ENCODE data around the gene FDXR. TPM values are rescaled to one million over a fixed set of nuclear protein-coding genes. Genes with fewer than 3 reads are reported as not detected.

Gene FDXR
- polyA plus RNA-seq (2013): 12.9 and 13.4 TPM in 2 replicates

GRCh38 chr17:74872313-74873036, at the start of gene FDXR:
TSS of gene FDXR (minus strand) at chr17:74872994. CDS start at chr17:74872944, 50 bp downstream.
- Histone ChIP-seq H3K14ac (ENCODE audit: low read length) (peak within 1 kb of the TSS; percentile 99), H2AFZ (ENCODE audit: insufficient read depth, low read length, poor library complexity) (peak within 1 kb of the TSS; percentile 99)

GRCh38 chr17:74922172-74922571, 49.4 kb upstream of the FDXR start:
- no peak overlapping the region for H3K27ac ChIP-seq (ENCODE audit: low read depth, low read length)
- H3K79me1 ChIP-seq (ENCODE audit: low read length): no peaks in the 10 kb centered on the region
- no peak overlapping the region for H2AFZ ChIP-seq (ENCODE audit: insufficient read depth, low read length, poor library complexity)
- H2AK5ac ChIP-seq (ENCODE audit: low read length): no peak overlapping the region
- H3K4me2 ChIP-seq (ENCODE audit: low read length): no peak overlapping the region
- H3K4me3 ChIP-seq (ENCODE audit: low read depth, low read length): no peak overlapping the region
- H2BK5ac ChIP-seq (ENCODE audit: low read depth, low read length, poor library complexity): no peak overlapping the region
- no peak overlapping the region for H4K12ac ChIP-seq (ENCODE audit: low read depth, low read length)
- DNase-seq: no peak
- no peak overlapping the region for H3K14ac ChIP-seq (ENCODE audit: low read length)
- H3K23ac ChIP-seq (ENCODE audit: low read length): no peak overlapping the region
- no peak overlapping the region for H2BK120ac ChIP-seq (ENCODE audit: insufficient read depth, low read length, poor library complexity)
- no peak overlapping the region for H3K18ac ChIP-seq (ENCODE audit: low read length)
- H4K91ac ChIP-seq (ENCODE audit: low read depth, low read length): no peak overlapping the region
- H3K9me3 ChIP-seq (ENCODE audit: insufficient read depth, low read depth, low read length): peaks cover 13% of the 10 kb centered on the region
- no peaks in the 10 kb centered on the region for H3K4me1 ChIP-seq (ENCODE audit: control insufficient read depth in 1 of 2, insufficient read depth in 2 of 2, low read length in 2 of 2)
- no peak overlapping the region for H4K8ac ChIP-seq (ENCODE audit: low read depth, low read length)
- H3K27me3 ChIP-seq (ENCODE audit: insufficient read depth, low read length): peaks cover 34% of the 10 kb centered on the region
- H3K9ac ChIP-seq (ENCODE audit: low read length): no peak overlapping the region
- no peak overlapping the region for H2BK12ac ChIP-seq (ENCODE audit: low read length)
- H3K79me2 ChIP-seq (ENCODE audit: control insufficient read depth, insufficient read depth, low read length, poor library complexity): no peaks in the 10 kb centered on the region
- H3K4ac ChIP-seq (ENCODE audit: low read depth, low read length): no peak overlapping the region
- no CpG with 5 or more reads among the region's 6 CpGs for WGBS (ENCODE audit: extremely low coverage, insufficient coverage, insufficient read length)
- no peaks in the 10 kb centered on the region for H3K36me3 ChIP-seq (ENCODE audit: control insufficient read depth in 1 of 2, insufficient read depth in 2 of 2, low read length in 2 of 2)

More at GRCh38 chr17:74872313-74873036, at the start of gene FDXR:
- peak within 1 kb of the TSS; percentile 92 for H3K4me2 ChIP-seq (ENCODE audit: low read length)
- no CpG with 5 or more reads among the region's 38 CpGs for WGBS (ENCODE audit: extremely low coverage, insufficient coverage, insufficient read length)
- H3K27me3 ChIP-seq (ENCODE audit: insufficient read depth, low read length): no peaks in the 10 kb centered on the region
- peak within 1 kb of the TSS; percentile 98 for H2BK120ac ChIP-seq (ENCODE audit: insufficient read depth, low read length, poor library complexity)
- no peak for DNase-seq
- peak within 1 kb of the TSS; percentile 91 for H3K9ac ChIP-seq (ENCODE audit: low read length)
- H4K91ac ChIP-seq (ENCODE audit: low read depth, low read length): peak within 1 kb of the TSS; percentile 96
- H3K4me1 ChIP-seq (ENCODE audit: control insufficient read depth in 1 of 2, insufficient read depth in 2 of 2, low read length in 2 of 2): peaks cover 3 to 11% of the 10 kb centered on the region in 2 experiments
- H3K18ac ChIP-seq (ENCODE audit: low read length): peak within 1 kb of the TSS; percentile 99
- H3K79me2 ChIP-seq (ENCODE audit: control insufficient read depth, insufficient read depth, low read length, poor library complexity): peaks cover 5% of the 10 kb centered on the region
- H3K27ac ChIP-seq (ENCODE audit: low read depth, low read length): peak within 1 kb of the TSS; percentile 82
- H3K23ac ChIP-seq (ENCODE audit: low read length): no peak within 1 kb of the TSS
- H3K4me3 ChIP-seq (ENCODE audit: low read depth, low read length): peak within 1 kb of the TSS; percentile 85
- H2BK5ac ChIP-seq (ENCODE audit: low read depth, low read length, poor library complexity): peak within 1 kb of the TSS; percentile 94
- no peaks in the 10 kb centered on the region for H3K36me3 ChIP-seq (ENCODE audit: control insufficient read depth in 1 of 2, insufficient read depth in 2 of 2, low read length in 2 of 2)
- peak within 1 kb of the TSS; percentile 97 for H4K8ac ChIP-seq (ENCODE audit: low read depth, low read length)
- H4K12ac ChIP-seq (ENCODE audit: low read depth, low read length): peak within 1 kb of the TSS; percentile 96
- H3K4ac ChIP-seq (ENCODE audit: low read depth, low read length): peak within 1 kb of the TSS; percentile 94
- peaks cover 3% of the 10 kb centered on the region for H3K9me3 ChIP-seq (ENCODE audit: insufficient read depth, low read depth, low read length)
- peak within 1 kb of the TSS; percentile 91 for H2BK12ac ChIP-seq (ENCODE audit: low read length)
- H2AK5ac ChIP-seq (ENCODE audit: low read length): peak within 1 kb of the TSS; percentile 79
- peaks cover 8% of the 10 kb centered on the region for H3K79me1 ChIP-seq (ENCODE audit: low read length)

DNA sequence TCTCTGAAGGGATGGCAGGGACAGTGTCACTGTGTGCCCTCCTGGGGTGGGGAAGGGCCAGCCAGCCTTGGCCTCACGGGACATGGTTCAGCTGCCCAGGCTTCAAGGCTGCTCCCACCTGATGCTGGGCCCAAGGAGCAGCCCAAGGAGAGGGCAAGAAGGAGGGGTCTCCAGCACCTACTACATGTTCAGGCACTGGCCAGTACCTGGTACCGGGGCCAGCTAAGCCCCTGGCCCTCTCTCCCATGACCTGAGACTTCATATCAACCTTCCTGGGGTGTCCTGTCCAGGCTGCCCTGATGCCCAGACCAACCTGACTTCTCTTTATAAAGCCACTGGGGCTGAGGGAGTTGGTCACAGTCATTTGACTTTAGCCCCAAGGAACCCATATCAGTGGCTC, 49.0 kb upstream of the FDXR start:
- H3K79me1 ChIP-seq (ENCODE audit: low read length): no peaks in the 10 kb centered on the region

GRCh38 chr17:74921026-74921681, 48.4 kb upstream of the FDXR start:
- H3K9ac ChIP-seq (ENCODE audit: low read length): no peak overlapping the region
- no peak overlapping the region for H4K91ac ChIP-seq (ENCODE audit: low read depth, low read length)
- no peak overlapping the region for H2BK5ac ChIP-seq (ENCODE audit: low read depth, low read length, poor library complexity)
- H3K9me3 ChIP-seq (ENCODE audit: insufficient read depth, low read depth, low read length): peaks cover 16% of the 10 kb centered on the region
- DNase-seq: no peak
- H3K27me3 ChIP-seq (ENCODE audit: insufficient read depth, low read length): peaks cover 32% of the 10 kb centered on the region
- H3K4me1 ChIP-seq (ENCODE audit: control insufficient read depth in 1 of 2, insufficient read depth in 2 of 2, low read length in 2 of 2): no peaks in the 10 kb centered on the region
- H3K4me2 ChIP-seq (ENCODE audit: low read length): no peak overlapping the region
- no peak overlapping the region for H3K14ac ChIP-seq (ENCODE audit: low read length)
- no peak overlapping the region for H3K23ac ChIP-seq (ENCODE audit: low read length)
- WGBS (ENCODE audit: extremely low coverage, insufficient coverage, insufficient read length): no CpG with 5 or more reads among the region's 19 CpGs
- H4K8ac ChIP-seq (ENCODE audit: low read depth, low read length): no peak overlapping the region
- H3K4ac ChIP-seq (ENCODE audit: low read depth, low read length): no peak overlapping the region
- H3K79me2 ChIP-seq (ENCODE audit: control insufficient read depth, insufficient read depth, low read length, poor library complexity): no peaks in the 10 kb centered on the region
- no peak overlapping the region for H3K27ac ChIP-seq (ENCODE audit: low read depth, low read length)
- H2AFZ ChIP-seq (ENCODE audit: insufficient read depth, low read length, poor library complexity): no peak overlapping the region
- H3K18ac ChIP-seq (ENCODE audit: low read length): no peak overlapping the region
- H2BK120ac ChIP-seq (ENCODE audit: insufficient read depth, low read length, poor library complexity): no peak overlapping the region
- no peak overlapping the region for H2BK12ac ChIP-seq (ENCODE audit: low read length)
- H4K12ac ChIP-seq (ENCODE audit: low read depth, low read length): no peak overlapping the region
- H3K79me1 ChIP-seq (ENCODE audit: low read length): no peaks in the 10 kb centered on the region
- H3K36me3 ChIP-seq (ENCODE audit: control insufficient read depth in 1 of 2, insufficient read depth in 2 of 2, low read length in 2 of 2): no peaks in the 10 kb centered on the region
- no peak overlapping the region for H3K4me3 ChIP-seq (ENCODE audit: low read depth, low read length)
- H2AK5ac ChIP-seq (ENCODE audit: low read length): no peak overlapping the region

More for the DNA sequence above, 49.0 kb upstream of the FDXR start:
- peaks cover 15% of the 10 kb centered on the region for H3K9me3 ChIP-seq (ENCODE audit: insufficient read depth, low read depth, low read length)
- no peak overlapping the region for H2BK12ac ChIP-seq (ENCODE audit: low read length)
- H4K12ac ChIP-seq (ENCODE audit: low read depth, low read length): no peak overlapping the region
- H4K8ac ChIP-seq (ENCODE audit: low read depth, low read length): no peak overlapping the region
- H3K14ac ChIP-seq (ENCODE audit: low read length): no peak overlapping the region
- H4K91ac ChIP-seq (ENCODE audit: low read depth, low read length): no peak overlapping the region
- no peak overlapping the region for H3K9ac ChIP-seq (ENCODE audit: low read length)
- H2AK5ac ChIP-seq (ENCODE audit: low read length): no peak overlapping the region
- no peak overlapping the region for H2BK120ac ChIP-seq (ENCODE audit: insufficient read depth, low read length, poor library complexity)
- H3K23ac ChIP-seq (ENCODE audit: low read length): no peak overlapping the region
- no peak overlapping the region for H3K4ac ChIP-seq (ENCODE audit: low read depth, low read length)
- no peaks in the 10 kb centered on the region for H3K36me3 ChIP-seq (ENCODE audit: control insufficient read depth in 1 of 2, insufficient read depth in 2 of 2, low read length in 2 of 2)
- no peak for DNase-seq
- H2BK5ac ChIP-seq (ENCODE audit: low read depth, low read length, poor library complexity): no peak overlapping the region
- no peak overlapping the region for H3K4me2 ChIP-seq (ENCODE audit: low read length)
- H3K79me2 ChIP-seq (ENCODE audit: control insufficient read depth, insufficient read depth, low read length, poor library complexity): no peaks in the 10 kb centered on the region
- H3K4me1 ChIP-seq (ENCODE audit: control insufficient read depth in 1 of 2, insufficient read depth in 2 of 2, low read length in 2 of 2): no peaks in the 10 kb centered on the region
- no peak overlapping the region for H3K4me3 ChIP-seq (ENCODE audit: low read depth, low read length)
- H2AFZ ChIP-seq (ENCODE audit: insufficient read depth, low read length, poor library complexity): no peak overlapping the region
- H3K18ac ChIP-seq (ENCODE audit: low read length): no peak overlapping the region
- H3K27me3 ChIP-seq (ENCODE audit: insufficient read depth, low read length): peaks cover 34% of the 10 kb centered on the region
- H3K27ac ChIP-seq (ENCODE audit: low read depth, low read length): no peak overlapping the region
- WGBS (ENCODE audit: extremely low coverage, insufficient coverage, insufficient read length): no CpG with 5 or more reads among the region's 2 CpGs

All from trophoblast cell (in vitro differentiated cells and primary cell).